PC-3 (cell line): ENCODE data around the gene C12orf76. TPM values are rescaled to one million over a fixed set of nuclear protein-coding genes. Genes with fewer than 3 reads are reported as not detected.
"Not testable (repeated sequence)": the region's sequence is repeated elsewhere in the genome, so short reads cannot be mapped to it uniquely, and the experiment has no call there.

Experiments used
- ATAC-seq: fragments of 200-7000 bp; cut with Tn5 transposase; 2 replicates; pipeline ENCODE4 v1.9.1; 2020; ENCODE audit warnings: mild to moderate bottlenecking, moderate library complexity
- BruUV-seq: library from RNA; stranded (reverse); fragments of 400-500 nt; replicated peaks from 2 replicates; lab custom pipeline; 2021; lab: Mats Ljungman, UMichigan
- CTCF ChIA-PET: fragments of 300-600 bp; sonication (Branson Sonifier 250); formaldehyde crosslinking; loops from one replicate; lab custom pipeline; 2022; ENCODE audit warnings: antibody characterized with exemption; lab: Charles Lee
- POLR2A ChIA-PET: fragments of 300-600 bp; sonication (Branson Sonifier 250); formaldehyde crosslinking; loops from one replicate; lab custom pipeline; 2022; ENCODE audit warnings: antibody characterized with exemption; ENCODE audit not compliant: unreplicated experiment; lab: Charles Lee
- DNase-seq: peaks from one replicate; pipeline ENCODE4 v3.0.0-alpha.2; 2015
- H2AFZ ChIP-seq: fragments of 300-600 bp; sonication (generic); 2 replicates; pipeline ENCODE4 v1.6.0; 2016; ENCODE audit warnings: antibody characterized with exemption, low read length
- H3F3A ChIP-seq: fragments of 300-600 bp; sonication (generic); one replicate; pipeline ENCODE4 v1.6.0; 2017; ENCODE audit warnings: antibody characterized with exemption, low read length, control low read depth, mild to moderate bottlenecking; ENCODE audit not compliant: unreplicated experiment
- H3K27ac ChIP-seq: fragments of 300-600 bp; sonication (generic); 2 replicates; pipeline ENCODE4 v1.5.1; 2016; ENCODE audit warnings: mild to moderate bottlenecking, low read length
- H3K27me3 ChIP-seq: fragments of 300-600 bp; sonication (generic); 2 replicates; pipeline ENCODE4 v1.6.1; 2016; ENCODE audit warnings: low read length, mixed read lengths
- H3K36me3 ChIP-seq: fragments of 300-600 bp; sonication (generic); 2 replicates; pipeline ENCODE4 v1.6.1; 2016; ENCODE audit warnings: low read depth, mixed run types, low read length, mixed read lengths
- H3K4me1 ChIP-seq: fragments of 300-600 bp; sonication (generic); 2 replicates; pipeline ENCODE4 v1.5.1; 2016; ENCODE audit warnings: low read length; ENCODE audit not compliant: insufficient read depth
- H3K4me2 ChIP-seq: fragments of 300-600 bp; sonication (generic); 2 replicates; pipeline ENCODE4 v1.6.0; 2016; ENCODE audit warnings: low read length
- H3K4me3 ChIP-seq: fragments of 300-600 bp; sonication (generic); 2 replicates; pipeline ENCODE4 v1.5.1; 2016; ENCODE audit warnings: mild to moderate bottlenecking, low read length, mixed read lengths
- H3K79me2 ChIP-seq: fragments of 300-600 bp; sonication (generic); 2 replicates; pipeline ENCODE4 v1.6.1; 2017; ENCODE audit warnings: low read length, mixed read lengths
- H3K9ac ChIP-seq: fragments of 300-600 bp; sonication (generic); 2 replicates; pipeline ENCODE4 v1.6.0; 2016; ENCODE audit warnings: mild to moderate bottlenecking, low read length
- H3K9me2 ChIP-seq: fragments of 300-600 bp; sonication (generic); replicated peaks from 2 replicates; pipeline ENCODE4 v1.6.1; 2016; ENCODE audit warnings: mixed run types, low read length, mixed read lengths
- H3K9me3 ChIP-seq: fragments of 300-600 bp; sonication (generic); 2 replicates; pipeline ENCODE4 v1.6.1; 2016; ENCODE audit warnings: low read length, mixed read lengths
- H4K20me1 ChIP-seq: fragments of 300-600 bp; sonication (generic); 2 replicates; pipeline ENCODE4 v1.6.1; 2016; ENCODE audit warnings: low read length, mixed read lengths
- EZH2 ChIP-seq: fragments of 300-600 bp; sonication (generic); IDR thresholded peaks from one replicate; pipeline ENCODE4 v1.6.1; 2017; ENCODE audit warnings: antibody characterized with exemption, mild to moderate bottlenecking, low read length; ENCODE audit not compliant: unreplicated experiment
- EZH2phosphoT487 ChIP-seq: fragments of 300-600 bp; sonication (generic); IDR thresholded peaks from 2 replicates; pipeline ENCODE4 v1.6.1; 2018; ENCODE audit warnings: mild to moderate bottlenecking, antibody characterized with exemption, low read length, borderline replicate concordance
- intact Hi-C: fragments of 100-400 bp; cut with micrococcal nuclease; formaldehyde crosslinking; loops from 2 replicates; pipeline ENCODE4 v1.9.0; 2023
- total RNA-seq: library from RNA; depleted of rRNA; stranded (reverse); fragments of >200 nt; gene quantifications from 2 replicates; pipeline ENCODE4 v1.2.3, GENCODE V29; 2014
- TF ChIP-seq, protein P1 (sequence below): fragments of 300-600 bp; sonication (generic); conservative IDR thresholded peaks from 2 replicates; pipeline ENCODE4 v1.5.1; 2017; ENCODE audit warnings: antibody characterized with exemption, low read depth, mild to moderate bottlenecking, low read length

Gene C12orf76
- total RNA-seq, 1 experiment from 2014 or later = 6.7 TPM

DNA sequence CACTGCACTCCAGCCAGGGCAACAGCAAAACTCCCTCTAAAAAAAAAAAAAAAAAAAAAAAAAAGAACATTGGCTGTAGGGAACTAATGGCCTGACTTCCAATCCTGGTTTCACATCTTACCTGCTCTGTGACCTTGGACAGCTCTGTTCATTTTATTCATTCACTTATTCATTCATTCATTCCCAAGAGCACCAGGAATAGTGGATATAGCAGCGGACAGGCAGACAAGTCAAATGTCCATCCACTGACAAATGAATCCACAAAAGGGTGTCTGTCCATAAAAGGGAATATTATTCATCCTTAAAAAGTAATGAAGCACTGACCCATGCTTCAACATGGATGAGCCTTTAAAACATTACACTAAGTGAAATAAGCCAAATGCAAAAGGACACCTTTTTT lies 27.6 kb upstream of the C12orf76 start:
- TF ChIP-seq EZH2 = no peak
- no peak for TF ChIP-seq EZH2phosphoT487
- TF ChIP-seq, protein P1, sequence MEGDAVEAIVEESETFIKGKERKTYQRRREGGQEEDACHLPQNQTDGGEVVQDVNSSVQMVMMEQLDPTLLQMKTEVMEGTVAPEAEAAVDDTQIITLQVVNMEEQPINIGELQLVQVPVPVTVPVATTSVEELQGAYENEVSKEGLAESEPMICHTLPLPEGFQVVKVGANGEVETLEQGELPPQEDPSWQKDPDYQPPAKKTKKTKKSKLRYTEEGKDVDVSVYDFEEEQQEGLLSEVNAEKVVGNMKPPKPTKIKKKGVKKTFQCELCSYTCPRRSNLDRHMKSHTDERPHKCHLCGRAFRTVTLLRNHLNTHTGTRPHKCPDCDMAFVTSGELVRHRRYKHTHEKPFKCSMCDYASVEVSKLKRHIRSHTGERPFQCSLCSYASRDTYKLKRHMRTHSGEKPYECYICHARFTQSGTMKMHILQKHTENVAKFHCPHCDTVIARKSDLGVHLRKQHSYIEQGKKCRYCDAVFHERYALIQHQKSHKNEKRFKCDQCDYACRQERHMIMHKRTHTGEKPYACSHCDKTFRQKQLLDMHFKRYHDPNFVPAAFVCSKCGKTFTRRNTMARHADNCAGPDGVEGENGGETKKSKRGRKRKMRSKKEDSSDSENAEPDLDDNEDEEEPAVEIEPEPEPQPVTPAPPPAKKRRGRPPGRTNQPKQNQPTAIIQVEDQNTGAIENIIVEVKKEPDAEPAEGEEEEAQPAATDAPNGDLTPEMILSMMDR = no peak
- intact Hi-C loops = no loop called here
- H3K4me2 ChIP-seq = no peak overlapping the region
- POLR2A ChIA-PET = no interaction called here
- DNase-seq (no peak), ATAC-seq (no peak)
- no peak overlapping the region for H2AFZ ChIP-seq
- no peak overlapping the region for H3K27ac ChIP-seq
- no peaks in the 10 kb centered on the region for H3K9me3 ChIP-seq
- H3K9me2 ChIP-seq = no peaks in the 10 kb centered on the region
- H3K79me2 ChIP-seq = no peaks in the 10 kb centered on the region
- H3K27me3 ChIP-seq = no peaks in the 10 kb centered on the region
- H3F3A ChIP-seq = no peaks in the 10 kb centered on the region
- H3K4me3 ChIP-seq = no peak overlapping the region
- H4K20me1 ChIP-seq = no peaks in the 10 kb centered on the region
- H3K4me1 ChIP-seq = peaks cover 10% of the 10 kb centered on the region
- CTCF ChIA-PET = interaction anchor here (0.7 kb wide), 1 partner anchor 476 kb away, joined by 6 read pairs; no protein-coding TSS in a partner anchor
- no TSS peak for BruUV-seq
- no peaks in the 10 kb centered on the region for H3K36me3 ChIP-seq
- H3K9ac ChIP-seq = no peak overlapping the region

DNA sequence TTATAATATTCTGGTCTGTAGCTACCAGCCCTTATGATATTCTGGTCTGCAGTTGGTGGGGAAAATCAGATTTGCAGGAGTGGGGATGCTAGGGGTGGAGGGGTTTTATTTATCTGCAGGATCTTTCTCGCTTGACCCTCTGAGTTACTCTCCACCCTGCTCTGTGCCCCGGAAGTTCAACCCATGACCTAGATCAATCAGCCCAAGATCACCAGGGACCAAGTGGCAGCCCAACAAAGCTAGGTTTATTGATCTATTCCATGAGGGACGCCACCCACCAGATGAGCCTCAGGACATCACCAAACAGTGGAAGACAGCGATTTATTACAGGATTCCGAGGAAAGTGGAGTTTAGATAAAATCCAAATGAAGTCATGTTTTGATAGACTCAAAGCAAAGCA lies 25.8 kb upstream of the C12orf76 start:
- intact Hi-C loops = no loop called here
- Histone ChIP-seq H2AFZ (peak overlapping the region; percentile 100; the same call in 1 of the 2 replicates), H3K9me3 (no peaks in the 10 kb centered on the region), H3K79me2 (no peaks in the 10 kb centered on the region), H3K9me2 (no peaks in the 10 kb centered on the region), H3K36me3 (no peaks in the 10 kb centered on the region), H3K4me1 (peaks cover 10% of the 10 kb centered on the region), H3K4me2 (no peak overlapping the region), H3K27ac (no peak overlapping the region), H3F3A (no peaks in the 10 kb centered on the region), H3K4me3 (no peak overlapping the region), H3K27me3 (no peaks in the 10 kb centered on the region), H3K9ac (no peak overlapping the region), H4K20me1 (no peaks in the 10 kb centered on the region)
- TF ChIP-seq EZH2 = no peak
- TF ChIP-seq, protein P1 = no peak
- no peak for ATAC-seq
- POLR2A ChIA-PET = no interaction called here
- DNase-seq = no peak
- CTCF ChIA-PET = no interaction called here
- BruUV-seq = no TSS peak

DNA sequence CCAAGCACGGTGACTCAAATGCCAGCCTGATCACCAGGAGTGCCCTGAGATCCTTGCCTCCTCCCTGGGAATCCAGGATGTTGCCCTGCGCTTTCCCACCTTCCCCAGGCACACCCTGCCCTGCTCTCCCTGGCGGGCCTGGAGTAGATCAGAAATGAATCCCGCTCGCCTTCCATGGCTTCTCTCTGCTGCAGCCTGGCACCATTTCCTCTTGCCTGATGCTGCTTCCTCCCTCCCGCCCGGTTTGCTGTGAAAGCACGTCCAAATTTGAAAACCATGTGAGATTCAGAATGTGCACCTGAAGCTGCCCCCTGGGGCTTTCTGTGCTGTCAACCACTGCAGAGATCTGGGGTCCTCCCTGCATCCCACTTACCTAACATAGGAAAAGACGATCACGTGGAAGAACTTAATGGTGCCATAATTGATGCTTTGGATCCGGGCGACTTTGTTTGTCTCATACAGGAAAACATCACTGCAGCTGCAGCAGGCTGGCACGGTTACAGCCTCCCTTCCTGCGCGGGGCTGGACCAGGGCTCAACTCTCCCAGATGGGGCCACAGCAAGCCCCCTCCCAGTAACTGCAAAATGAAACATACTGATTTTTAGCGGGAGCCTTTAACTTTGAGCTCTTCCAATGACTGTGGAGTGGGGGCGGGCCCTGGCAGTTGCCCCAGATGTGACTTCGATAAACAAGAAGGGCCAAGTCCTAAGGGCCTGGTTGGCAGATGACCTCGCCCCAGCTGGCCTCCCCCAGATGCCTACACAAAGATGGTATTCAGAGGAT lies 24.9 kb upstream of the C12orf76 start:
- Histone ChIP-seq H3F3A (no peaks in the 10 kb centered on the region), H3K27me3 (no peaks in the 10 kb centered on the region), H3K27ac (no peak overlapping the region), H3K36me3 (no peaks in the 10 kb centered on the region), H2AFZ (peak overlapping the region; percentile 100), H3K79me2 (no peaks in the 10 kb centered on the region), H3K4me3 (peak overlapping the region; percentile 68), H3K4me1 (peaks cover 10% of the 10 kb centered on the region), H4K20me1 (no peaks in the 10 kb centered on the region), H3K9me3 (no peaks in the 10 kb centered on the region), H3K9me2 (no peaks in the 10 kb centered on the region), H3K9ac (peak overlapping the region; percentile 25; the same call in 1 of the 2 replicates), H3K4me2 (peak overlapping the region; percentile 92)
- ChIA-PET POLR2A (no interaction called here), CTCF (no interaction called here)
- intact Hi-C loops = no loop called here
- TF ChIP-seq EZH2 (no peak), EZH2phosphoT487 (no peak)
- TF ChIP-seq, protein P1 = no peak
- BruUV-seq = no TSS peak
- peak; percentile 73 for ATAC-seq
- DNase-seq = peak; percentile 25

DNA sequence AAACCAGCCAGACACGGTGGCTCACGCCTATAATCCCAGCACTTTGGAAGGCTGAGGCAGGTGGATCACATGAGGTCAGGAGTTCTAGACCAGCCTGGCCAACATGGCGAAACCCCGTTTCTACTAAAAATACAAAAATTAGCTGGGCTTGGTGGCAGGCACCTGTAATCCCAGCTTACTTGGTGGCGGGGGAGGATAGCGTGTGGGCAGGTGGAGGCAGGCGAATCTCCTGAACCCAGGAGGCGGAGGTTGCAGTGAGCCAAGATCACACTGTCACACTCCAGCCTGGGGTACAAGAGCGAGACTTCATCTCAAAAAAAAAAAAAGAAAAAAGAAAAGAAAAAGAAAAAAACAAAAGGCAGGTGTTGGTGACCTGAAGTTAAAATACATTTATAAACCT lies 24.3 kb upstream of the C12orf76 start:
- H3K36me3 ChIP-seq, H3K27me3 ChIP-seq, H3F3A ChIP-seq, H3K9me3 ChIP-seq, H3K9me2 ChIP-seq, ATAC-seq, DNase-seq, H3K9ac ChIP-seq, H3K79me2 ChIP-seq, POLR2A ChIA-PET, H4K20me1 ChIP-seq, intact Hi-C loops, H3K27ac ChIP-seq, BruUV-seq, CTCF ChIA-PET: not testable (repeated sequence)
- Histone ChIP-seq H3K4me1 (peaks cover 10% of the 10 kb centered on the region), H3K4me2 (peak overlapping the region; percentile 92), H2AFZ (peak overlapping the region; percentile 100), H3K4me3 (peak overlapping the region; percentile 68; the same call in 1 of the 2 replicates)
